Hepatic stellate cell (primary cell): ENCODE measurements around the gene POLDIP2.

Experiments
- DNase-seq: peaks from one replicate; pipeline ENCODE4 v3.0.0; 2011; ENCODE audit warnings: low spot score

POLDIP2 gene

GRCh38 chr17:28357061-28357900, at the start of gene POLDIP2:
Gene POLDIP2, minus strand, starts transcription at chr17:28357527. Its CDS starts 79 bp downstream, at chr17:28357448.
- peak; percentile 93 for DNase-seq

GRCh38 chr17:28406473-28406814, 49.1 kb upstream of the POLDIP2 start:
- no peak for DNase-seq

- DNase-seq = peak; percentile 53
These were observed 48.5 kb upstream of the POLDIP2 start, which contains the start of gene SLC46A1 for GRCh38 chr17:28405632-28406472. Gene SLC46A1, minus strand, starts transcription at chr17:28406212. Its CDS starts 98 bp downstream, at chr17:28406114.

- DNase-seq = no peak
These were observed 47.7 kb upstream of the POLDIP2 start for GRCh38 chr17:28404812-28405570.

- DNase-seq = no peak
These were observed 47.1 kb upstream of the POLDIP2 start for GRCh38 chr17:28404461-28404811.

- DNase-seq = no peak
These were observed 46.7 kb upstream of the POLDIP2 start for GRCh38 chr17:28404007-28404406.

GRCh38 chr17:28402844-28403243, 45.5 kb upstream of the POLDIP2 start:
- no peak for DNase-seq

- DNase-seq = no peak
These were observed 44.9 kb upstream of the POLDIP2 start for GRCh38 chr17:28402224-28402630.

- DNase-seq = no peak
These were observed 42.5 kb upstream of the POLDIP2 start for GRCh38 chr17:28399808-28400207.

GRCh38 chr17:28398280-28398981, 41.1 kb upstream of the POLDIP2 start:
- no peak for DNase-seq

GRCh38 chr17:28397687-28398279, 40.5 kb upstream of the POLDIP2 start:
- no peak for DNase-seq

GRCh38 chr17:28397275-28397674, 39.9 kb upstream of the POLDIP2 start:
- DNase-seq = no peak

- DNase-seq = no peak
These were observed 39.4 kb upstream of the POLDIP2 start for GRCh38 chr17:28396635-28397239.

- no peak for DNase-seq
These were observed 38.6 kb upstream of the POLDIP2 start for GRCh38 chr17:28395968-28396367.

GRCh38 chr17:28395426-28395825, 38.1 kb upstream of the POLDIP2 start:
- no peak for DNase-seq

- peak; percentile 39 for DNase-seq
These were observed 37.2 kb upstream of the POLDIP2 start for GRCh38 chr17:28394337-28395116.

- DNase-seq = no peak
These were observed 35.2 kb upstream of the POLDIP2 start for GRCh38 chr17:28392491-28392890.

- no peak for DNase-seq
These were observed 34.1 kb upstream of the POLDIP2 start for GRCh38 chr17:28391401-28391800.

GRCh38 chr17:28390984-28391383, 33.7 kb upstream of the POLDIP2 start:
- DNase-seq = no peak

- DNase-seq = no peak
These were observed 33.2 kb upstream of the POLDIP2 start for GRCh38 chr17:28390563-28390962.
